ENCODE results near the gene CRKL. TPM values are rescaled to one million over a fixed set of nuclear protein-coding genes. Genes with fewer than 3 reads are reported as not detected.
"Not testable (repeated sequence)": the region's sequence is repeated elsewhere in the genome, so short reads cannot be mapped to it uniquely, and the experiment has no call there.

Gene CRKL
- total and polyA plus RNA-seq, 12 donors = 15.6 to 69.1 (median 43.3) TPM

DNA sequence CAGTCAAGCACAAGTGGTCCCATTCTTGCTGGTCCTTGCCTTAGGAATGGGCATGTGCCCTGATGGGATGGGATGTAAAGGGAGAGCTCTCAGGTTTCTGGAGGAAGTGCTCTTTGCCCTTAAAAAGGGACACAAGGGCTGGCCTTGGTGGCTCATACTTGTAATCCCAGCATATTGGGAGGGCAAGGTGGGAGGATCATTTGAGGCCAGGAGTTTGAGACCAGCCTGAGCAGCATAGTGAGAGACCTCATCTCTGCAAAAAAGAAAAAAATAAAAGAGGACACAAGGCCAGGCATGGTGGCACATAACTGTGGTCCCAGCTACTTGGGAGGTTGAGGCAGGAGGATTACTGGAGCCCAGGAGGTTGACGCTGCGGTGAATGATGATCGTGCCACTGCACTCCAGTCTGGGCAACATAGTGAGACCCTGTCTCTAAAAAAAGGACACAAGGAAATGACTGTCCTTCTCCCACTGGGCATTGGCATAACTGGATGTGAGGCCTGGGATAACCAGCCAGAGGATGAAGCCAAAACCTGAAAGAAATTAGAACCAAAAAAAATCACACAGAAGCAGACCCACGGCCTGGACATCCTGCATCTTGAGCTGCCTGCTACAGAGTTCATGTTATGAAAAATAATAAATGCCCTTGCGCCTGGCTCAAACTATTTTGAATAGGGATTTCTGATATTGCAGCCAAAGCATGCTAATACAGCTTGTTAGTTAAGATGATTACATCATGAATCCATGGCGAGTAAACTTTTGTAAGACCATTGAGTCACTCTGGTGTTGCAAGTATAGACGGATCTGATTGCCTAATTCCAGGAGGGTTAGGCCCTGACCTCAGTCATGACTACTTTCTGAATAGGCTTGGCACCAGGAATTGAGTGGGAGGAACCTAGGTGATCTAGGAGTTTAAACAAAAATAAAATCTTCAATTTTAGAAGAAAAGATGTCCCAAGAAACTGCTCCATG is 12.9 kb upstream of the CRKL start:
- Histone ChIP-seq H3K4me3 (no peak overlapping the region), H3K4me1 (replicated peaks in 1 of 2) (no peaks in the 10 kb centered on the region), H3K27me3 (no peaks in the 10 kb centered on the region), H3K27ac (peak overlapping the region in 2 of 5 donors; percentile 48 to 64), H3K9me3 (replicated peaks in 1 of 3) (no peaks in the 10 kb centered on the region), H3K36me3 (replicated peaks in 1 of 2) (no peaks in the 10 kb centered on the region)
- TF ChIP-seq POLR2A (IDR thresholded peaks at IDR 0.05) = no peak
- TF ChIP-seq, protein P1, sequence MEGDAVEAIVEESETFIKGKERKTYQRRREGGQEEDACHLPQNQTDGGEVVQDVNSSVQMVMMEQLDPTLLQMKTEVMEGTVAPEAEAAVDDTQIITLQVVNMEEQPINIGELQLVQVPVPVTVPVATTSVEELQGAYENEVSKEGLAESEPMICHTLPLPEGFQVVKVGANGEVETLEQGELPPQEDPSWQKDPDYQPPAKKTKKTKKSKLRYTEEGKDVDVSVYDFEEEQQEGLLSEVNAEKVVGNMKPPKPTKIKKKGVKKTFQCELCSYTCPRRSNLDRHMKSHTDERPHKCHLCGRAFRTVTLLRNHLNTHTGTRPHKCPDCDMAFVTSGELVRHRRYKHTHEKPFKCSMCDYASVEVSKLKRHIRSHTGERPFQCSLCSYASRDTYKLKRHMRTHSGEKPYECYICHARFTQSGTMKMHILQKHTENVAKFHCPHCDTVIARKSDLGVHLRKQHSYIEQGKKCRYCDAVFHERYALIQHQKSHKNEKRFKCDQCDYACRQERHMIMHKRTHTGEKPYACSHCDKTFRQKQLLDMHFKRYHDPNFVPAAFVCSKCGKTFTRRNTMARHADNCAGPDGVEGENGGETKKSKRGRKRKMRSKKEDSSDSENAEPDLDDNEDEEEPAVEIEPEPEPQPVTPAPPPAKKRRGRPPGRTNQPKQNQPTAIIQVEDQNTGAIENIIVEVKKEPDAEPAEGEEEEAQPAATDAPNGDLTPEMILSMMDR (IDR thresholded peaks at IDR 0.05) = no peak
- DNase-seq = peak; percentile 51 to 85 (median 70)
- WGBS, 4 donors = 65 to 70% (median 68%) methylated on average over 7 of the region's 7 CpGs
- intact Hi-C loops (cut with DNase I) = no loop called here

DNA sequence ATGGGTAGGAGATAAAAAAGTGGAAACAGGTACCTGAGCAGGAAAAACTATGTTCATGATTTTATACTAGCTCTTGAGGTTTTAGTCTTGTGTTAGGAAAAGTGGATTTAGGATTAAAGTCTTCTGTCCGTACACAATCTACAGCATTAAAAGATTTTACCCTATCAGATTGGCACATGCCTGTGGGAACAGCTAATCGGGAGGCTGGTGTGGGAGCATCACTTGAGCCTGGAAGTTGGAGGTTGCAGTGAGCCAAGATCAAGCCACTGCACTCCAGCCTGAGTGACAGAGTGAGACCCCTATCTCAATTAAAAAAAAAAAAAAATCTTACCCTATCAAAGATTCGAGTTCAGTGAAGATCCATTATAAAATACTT is 12.2 kb upstream of the CRKL start:
- H3K4me1 ChIP-seq (replicated peaks in 1 of 2) = no peaks in the 10 kb centered on the region
- H3K27ac ChIP-seq = peak overlapping the region in 1 of 5 donors; percentile 64
- H3K36me3 ChIP-seq (replicated peaks in 1 of 2) = no peaks in the 10 kb centered on the region
- TF ChIP-seq, protein P1 (IDR thresholded peaks at IDR 0.05) = no peak
- TF ChIP-seq POLR2A (IDR thresholded peaks at IDR 0.05) = no peak
- intact Hi-C loops (cut with DNase I) = no loop called here
- 57 to 68% (median 60%) methylated on average over 3 of the region's 3 CpGs for WGBS, 4 donors
- H3K9me3 ChIP-seq (replicated peaks in 1 of 3) = no peaks in the 10 kb centered on the region
- no peak overlapping the region for H3K4me3 ChIP-seq
- H3K27me3 ChIP-seq = no peaks in the 10 kb centered on the region
- DNase-seq = no peak

DNA sequence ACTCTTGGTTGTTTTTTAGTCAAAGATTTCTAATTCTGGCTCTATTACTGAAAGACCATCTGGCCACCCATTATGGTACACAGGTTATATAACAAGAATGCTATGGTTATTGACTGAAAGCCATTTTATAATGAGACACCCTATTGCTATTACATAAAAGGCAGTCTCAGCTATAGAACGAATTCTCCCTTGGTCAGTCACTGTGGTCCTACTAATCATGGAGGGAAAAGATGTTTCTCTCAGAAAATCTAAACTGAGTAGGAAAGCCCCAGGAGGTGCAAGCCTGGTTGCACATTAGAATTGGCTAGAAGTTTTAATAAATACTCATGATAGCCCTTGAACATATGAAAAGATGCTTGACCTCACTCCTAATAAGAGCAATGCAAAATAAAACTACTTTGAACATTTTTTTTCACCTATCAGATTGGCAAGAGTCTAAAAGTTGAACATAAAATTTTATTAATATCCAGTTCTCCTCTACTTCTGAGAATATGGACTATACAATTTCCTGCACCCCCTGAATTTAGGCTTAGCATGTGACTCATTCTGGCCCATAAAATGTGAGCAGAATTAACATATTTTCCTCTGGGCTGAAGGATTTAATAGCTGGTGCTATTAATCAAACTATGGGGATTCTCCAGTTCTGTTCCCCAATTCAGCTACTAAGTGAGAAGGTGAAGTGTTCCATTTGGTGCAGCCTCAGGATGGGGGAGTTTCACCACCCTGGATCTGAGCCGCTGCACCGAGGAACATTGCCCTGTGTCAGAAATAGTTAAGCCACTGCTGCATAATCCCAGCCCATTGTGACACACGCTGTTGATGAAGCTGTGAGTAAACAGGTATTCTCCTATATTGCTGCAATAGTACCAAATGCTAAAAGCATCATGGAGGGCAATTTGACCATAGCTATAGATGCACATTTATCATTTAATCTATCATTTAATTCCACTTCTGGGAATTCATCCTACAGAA is 11.5 kb upstream of the CRKL start:
- intact Hi-C loops (cut with DNase I) = no loop called here
- Histone ChIP-seq H3K27me3 (no peaks in the 10 kb centered on the region), H3K36me3 (replicated peaks in 1 of 2) (no peaks in the 10 kb centered on the region), H3K4me3 (no peak overlapping the region), H3K4me1 (replicated peaks in 1 of 2) (no peaks in the 10 kb centered on the region), H3K27ac (no peak overlapping the region), H3K9me3 (replicated peaks in 1 of 3) (no peaks in the 10 kb centered on the region)
- 66 to 81% (median 77%) methylated on average over 4 of the region's 4 CpGs for WGBS, 4 donors
- DNase-seq = no peak
- TF ChIP-seq, protein P1 (IDR thresholded peaks at IDR 0.05) = no peak
- TF ChIP-seq POLR2A (IDR thresholded peaks at IDR 0.05) = no peak

DNA sequence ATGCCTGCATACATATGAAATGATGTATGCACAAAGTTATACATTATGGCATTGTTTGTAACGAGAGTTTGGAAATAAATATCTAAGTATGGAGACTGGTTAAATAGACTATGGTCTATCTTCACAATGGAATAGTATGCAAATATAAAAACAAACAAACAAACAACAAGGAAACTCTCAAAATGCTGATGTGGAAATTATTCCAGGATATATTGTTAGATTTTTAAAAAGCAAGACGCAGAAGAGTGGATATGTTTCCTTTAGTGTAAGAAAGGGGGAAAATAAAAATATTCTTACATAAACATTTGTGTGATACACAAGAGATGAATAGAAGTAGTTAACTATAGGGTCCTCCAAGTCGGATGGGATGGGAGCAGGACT is 10.8 kb upstream of the CRKL start:
- Histone ChIP-seq H3K4me3 (no peak overlapping the region), H3K27me3 (no peaks in the 10 kb centered on the region), H3K27ac (no peak overlapping the region), H3K36me3 (replicated peaks in 1 of 2) (no peaks in the 10 kb centered on the region), H3K4me1 (replicated peaks in 1 of 2) (no peaks in the 10 kb centered on the region), H3K9me3 (replicated peaks in 1 of 3) (no peaks in the 10 kb centered on the region)
- no peak for DNase-seq
- 77 to 87% (median 82%) methylated on average over 3 of the region's 3 CpGs for WGBS, 4 donors
- TF ChIP-seq, protein P1 (IDR thresholded peaks at IDR 0.05) = no peak
- no peak for TF ChIP-seq POLR2A (IDR thresholded peaks at IDR 0.05)
- intact Hi-C loops (cut with DNase I) = no loop called here

DNA sequence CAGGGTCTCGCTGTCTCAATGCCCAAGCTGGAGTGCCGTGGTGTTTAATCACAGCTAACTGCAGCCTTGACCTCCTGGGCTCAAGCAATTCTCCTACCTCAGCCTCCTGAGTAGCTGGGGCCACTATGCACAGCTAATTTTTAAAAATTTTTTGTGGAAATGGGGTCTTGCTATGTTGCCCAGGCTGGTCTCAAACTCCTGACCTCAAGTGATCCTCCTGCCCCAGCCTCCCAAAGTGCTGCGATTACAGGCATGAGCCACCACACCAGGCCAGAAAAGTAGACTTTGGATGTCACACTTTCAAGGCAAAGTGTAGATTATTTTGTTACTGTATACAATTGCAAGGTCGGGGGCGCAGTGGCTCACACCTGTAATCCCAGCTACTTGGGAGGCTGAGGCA is 8.5 kb upstream of the CRKL start:
- 82 to 91% (median 85%) methylated on average over 5 of the region's 5 CpGs for WGBS, 4 donors
- not testable (repeated sequence) for DNase-seq

More for the DNA sequence above, 8.5 kb upstream of the CRKL start:
- H3K27me3 ChIP-seq; H3K27ac ChIP-seq; H3K36me3 ChIP-seq (replicated peaks in 1 of 2); intact Hi-C loops (cut with DNase I); H3K4me1 ChIP-seq (replicated peaks in 1 of 2); H3K9me3 ChIP-seq (replicated peaks in 1 of 3); H3K4me3 ChIP-seq: not testable (repeated sequence)

Data from adrenal gland (tissue), 12 donors.